Lower leg skin (tissue), 3 donors: ENCODE results near the gene HS3ST4.

ENCODE experiments used
- CTCF ChIP-seq, 3 donors: fragments of 450-650 bp; IDR thresholded peaks; one replicate each; pipeline ENCODE4 v1.5.1; 2016; ENCODE audit warnings: antibody characterized with exemption in 3 of 3, mild to moderate bottlenecking in 3 of 3, moderate library complexity in 2 of 3
- POLR2A ChIP-seq, 2 donors: fragments of 450-650 bp; IDR thresholded peaks; one replicate each; pipeline ENCODE4 v1.6.1; 2016 to 2017; ENCODE audit warnings: antibody characterized with exemption in 2 of 2, mild to moderate bottlenecking in 1 of 2, moderate library complexity in 1 of 2

- no peak for TF ChIP-seq POLR2A (IDR thresholded peaks at IDR 0.05)
- TF ChIP-seq CTCF (IDR thresholded peaks at IDR 0.05): no peak
Measured at GRCh38 chr16:25828510-25828909, 136.8 kb downstream of the HS3ST4 start.
